GM12891 (cell line): ENCODE results near the gene TGFBR3.
"Not testable (repeated sequence)": the region's sequence is repeated elsewhere in the genome, so short reads cannot be mapped to it uniquely, and the experiment has no call there.

Experiments
- DNase-seq: peaks from one replicate; pipeline ENCODE4 v3.0.0; 2011; ENCODE audit warnings: low spot score; ENCODE audit not compliant: insufficient read length
- FAIRE-seq: peaks from 2 replicates; lab custom pipeline; 2011; peaks lifted over from hg19 to GRCh38; lab: Jason Lieb, UNC
- PAX5 ChIP-seq: IDR thresholded peaks from 2 replicates; pipeline ENCODE4 v1.6.1; 2011; ENCODE audit warnings: low read length, moderate library complexity, mild to moderate bottlenecking; ENCODE audit not compliant: insufficient read depth, severe bottlenecking
- POLR2A ChIP-seq: IDR thresholded peaks from 2 replicates; pipeline ENCODE4 v1.6.1; 2011; ENCODE audit warnings: low read depth, low read length, control low read depth
- POLR2AphosphoS5 ChIP-seq: IDR thresholded peaks from 2 replicates; pipeline ENCODE4 v1.6.1; 2011; ENCODE audit warnings: low read depth, low read length, control low read depth
- POU2F2 ChIP-seq: IDR thresholded peaks from 2 replicates; pipeline ENCODE4 v1.6.1; 2011; ENCODE audit warnings: low read depth, mild to moderate bottlenecking, control low read depth, low read length, moderate library complexity
- SPI1 ChIP-seq: IDR thresholded peaks from 2 replicates; pipeline ENCODE4 v1.6.1; 2011; ENCODE audit warnings: low read depth, low read length, control low read depth
- TAF1 ChIP-seq: IDR thresholded peaks from 2 replicates; pipeline ENCODE4 v1.6.1; 2011; ENCODE audit warnings: low read depth, low read length, control low read depth

TGFBR3 gene

GRCh38 chr1:91842056-91842455, 43.9 kb downstream of the TGFBR3 start:
- no peak for DNase-seq
- TF ChIP-seq SPI1: no peak
- no peak for FAIRE-seq

DNA sequence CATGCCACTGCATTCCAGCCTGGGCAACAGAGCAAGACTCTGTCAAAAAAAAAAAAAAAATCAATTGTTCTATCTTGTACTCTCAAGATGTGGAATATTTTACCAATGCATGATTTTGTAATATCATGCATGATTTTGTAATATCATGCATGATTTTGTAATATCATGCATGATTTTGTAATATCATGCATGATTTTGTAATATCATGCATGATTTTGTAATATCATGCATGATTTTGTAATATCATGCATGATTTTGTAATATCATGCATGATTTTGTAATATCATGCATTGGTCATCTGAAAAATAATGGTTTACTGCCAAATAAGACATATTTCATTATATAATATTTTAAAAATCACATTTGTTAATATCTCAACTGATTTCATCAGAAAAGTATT, 45.7 kb downstream of the TGFBR3 start:
- FAIRE-seq, DNase-seq: not testable (repeated sequence)

DNA sequence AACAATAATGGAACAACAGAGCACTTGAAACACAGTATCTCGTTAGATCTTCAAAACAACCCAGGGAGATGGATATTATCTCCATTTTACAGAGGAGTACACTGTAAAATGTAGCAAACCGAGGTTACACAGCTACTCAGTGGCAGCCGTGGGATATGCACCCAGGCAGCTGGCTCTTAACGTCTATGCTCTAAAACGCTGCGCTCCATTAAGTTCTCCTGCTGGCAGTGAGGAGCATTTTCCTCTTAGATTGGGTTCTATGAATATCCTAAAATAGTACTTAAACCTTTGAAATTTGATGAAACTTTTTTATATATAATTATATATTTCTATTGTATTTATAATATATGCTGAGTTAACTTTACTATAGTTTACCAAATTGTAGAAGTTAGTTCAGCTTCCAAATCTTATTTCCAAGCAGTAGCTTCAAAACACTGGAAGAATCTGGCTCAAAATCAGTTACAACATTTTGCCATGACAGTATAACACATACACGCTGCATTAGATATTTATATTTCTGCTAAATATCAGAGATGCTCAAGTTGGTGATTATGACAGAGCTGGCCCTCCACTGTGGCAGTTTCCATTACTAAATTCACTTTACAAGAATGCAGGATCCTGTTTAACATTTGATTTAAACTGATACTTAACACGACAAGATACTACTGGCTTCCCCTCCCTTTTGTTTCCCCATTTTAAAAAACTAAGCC, 49.5 kb downstream of the TGFBR3 start:
- no peak for FAIRE-seq
- TF ChIP-seq POU2F2: no peak
- no peak for TF ChIP-seq PAX5
- TF ChIP-seq POLR2AphosphoS5: no peak
- TF ChIP-seq POLR2A: no peak
- TF ChIP-seq TAF1: no peak
- no peak for TF ChIP-seq SPI1
- no peak for DNase-seq

DNA sequence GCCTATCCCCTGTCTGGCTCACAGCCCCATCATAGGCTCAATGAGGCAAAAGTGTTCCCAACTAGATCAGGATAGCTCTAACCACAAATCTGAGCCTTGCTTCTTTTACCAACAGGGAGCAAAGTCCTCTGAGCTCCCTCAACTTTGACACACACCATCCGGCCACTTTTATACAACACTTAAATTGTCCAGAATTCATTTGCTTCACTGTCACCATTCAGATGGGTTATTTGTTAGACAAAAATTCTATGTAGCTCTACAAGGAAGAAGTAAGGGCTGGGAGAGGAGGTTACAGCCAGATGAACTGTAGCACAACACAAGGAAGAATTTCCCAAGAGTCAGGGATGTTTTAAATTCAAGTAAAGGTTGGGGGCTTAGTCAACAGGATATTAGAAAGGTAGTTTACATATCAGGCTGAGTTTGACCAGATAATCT, 50.8 kb downstream of the TGFBR3 start:
- no peak for TF ChIP-seq TAF1
- no peak for TF ChIP-seq POLR2AphosphoS5
- no peak for TF ChIP-seq SPI1
- no peak for TF ChIP-seq POLR2A
- TF ChIP-seq POU2F2: no peak
- TF ChIP-seq PAX5: no peak
- FAIRE-seq (no peak), DNase-seq (no peak)

GRCh38 chr1:91834549-91834948, 51.4 kb downstream of the TGFBR3 start:
- FAIRE-seq, DNase-seq: not testable (repeated sequence)

- TF ChIP-seq SPI1: no peak
- FAIRE-seq (no peak), DNase-seq (no peak)
These were observed 52.0 kb downstream of the TGFBR3 start for GRCh38 chr1:91833946-91834345.

- TF ChIP-seq SPI1: no peak
- TF ChIP-seq POLR2A: no peak
- no peak for TF ChIP-seq POU2F2
- no peak for TF ChIP-seq POLR2AphosphoS5
- TF ChIP-seq PAX5: no peak
- no peak for TF ChIP-seq TAF1
- FAIRE-seq (no peak), DNase-seq (no peak)
These were observed 54.6 kb downstream of the TGFBR3 start for GRCh38 chr1:91831132-91831930.

DNA sequence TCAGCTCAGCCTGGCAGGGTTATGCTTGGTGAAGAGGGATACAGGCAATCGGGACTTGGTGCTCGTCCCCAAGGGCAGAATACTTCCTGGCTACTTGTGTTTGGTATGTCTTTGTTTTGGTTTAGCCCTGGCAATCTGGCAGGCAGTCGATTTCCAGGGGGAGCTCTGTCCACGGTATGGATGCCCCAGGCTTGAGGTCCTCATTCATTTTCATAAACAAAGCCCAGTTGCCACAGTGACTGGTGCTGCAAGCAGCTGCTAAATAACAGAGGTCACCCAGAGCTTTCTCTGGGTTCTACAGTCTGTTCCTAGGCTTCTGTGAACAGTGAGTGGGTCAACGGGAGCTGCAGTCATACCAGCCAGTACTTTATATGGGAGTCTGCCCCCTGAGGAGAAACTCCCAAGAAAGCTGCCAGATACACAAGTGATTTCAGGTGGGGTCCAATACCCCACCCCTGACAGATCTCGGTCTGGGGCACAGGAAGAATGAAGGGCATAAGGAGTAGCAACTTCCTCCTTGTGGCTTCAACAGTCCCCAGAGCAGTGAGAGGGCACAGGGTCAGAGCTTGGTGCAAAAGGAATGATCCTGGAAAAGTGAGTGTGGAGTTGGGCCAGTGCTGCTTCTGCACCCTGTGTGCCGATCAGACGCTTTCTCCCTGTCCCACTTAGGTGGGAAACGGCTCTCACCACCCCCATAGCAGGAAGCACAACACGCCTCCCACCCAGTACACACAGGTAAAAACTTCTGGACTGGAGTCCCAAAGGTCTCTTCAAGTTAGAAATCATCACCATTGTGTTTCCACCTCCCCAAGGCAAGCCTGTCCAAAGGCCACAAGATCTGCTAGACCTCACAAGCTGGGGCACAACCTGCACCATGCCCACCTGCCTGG, 55.5 kb downstream of the TGFBR3 start:
- TF ChIP-seq PAX5 (no peak), POU2F2 (no peak), TAF1 (no peak), POLR2A (no peak), SPI1 (no peak), POLR2AphosphoS5 (no peak)
- no peak for FAIRE-seq
- no peak for DNase-seq

- FAIRE-seq: no peak
- DNase-seq: no peak
- TF ChIP-seq POLR2AphosphoS5 (no peak), PAX5 (no peak), SPI1 (no peak), POU2F2 (no peak), TAF1 (no peak), POLR2A (no peak)
These were observed 56.4 kb downstream of the TGFBR3 start for GRCh38 chr1:91829293-91830153.
